ENCODE data around the gene EFCAB11. TPM values are rescaled to one million over a fixed set of nuclear protein-coding genes. Genes with fewer than 3 reads are reported as not detected.

The EFCAB11 gene
- total and polyA plus RNA-seq, 9 of the 15 experiments (the other 6 are each of a cell fraction or from before 2014, with no cell fraction given): 13.4 to 37.9 (median 17.4) TPM

GRCh38 chr14:89865153-89865552 lies 89.4 kb downstream of the EFCAB11 start:
- no peaks in the 10 kb centered on the region for H3K79me2 ChIP-seq (ENCODE audit: control insufficient read depth, insufficient read depth, low read length)
- in situ Hi-C loops (cut with MboI): no loop called here
- CTCF ChIA-PET (ENCODE audit: low intra/inter-chr PET ratio): no interaction called here

DNA sequence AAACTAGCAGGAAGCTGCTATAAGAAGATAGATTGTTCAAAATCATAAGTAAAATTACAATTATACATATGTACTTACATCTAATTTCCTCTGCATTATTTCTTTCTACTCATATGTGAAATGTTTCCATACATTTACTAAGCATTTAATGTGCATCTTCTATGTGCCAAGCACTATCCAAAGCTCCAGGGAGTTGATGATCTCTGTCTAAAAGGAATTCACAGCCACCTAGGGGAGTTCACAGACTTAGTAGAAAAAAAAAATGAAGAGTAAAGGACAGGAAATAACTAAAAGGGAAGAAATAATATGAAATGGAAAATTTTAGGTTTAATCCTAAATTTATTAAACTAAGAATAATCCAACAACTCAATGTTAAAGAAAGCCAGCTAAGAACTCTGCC lies 91.7 kb downstream of the EFCAB11 start:
- H3K4me1 ChIP-seq (replicated peaks in 1 of 2; ENCODE audit: control insufficient read depth in 2 of 2, insufficient read depth in 2 of 2, low read length in 2 of 2): no peaks in the 10 kb centered on the region; a peak in 1 of 5 replicates
- H3K9me1 ChIP-seq (ENCODE audit: control insufficient read depth, insufficient read depth, low read length): no peaks in the 10 kb centered on the region
- POLR2A ChIA-PET: no interaction called here
- H3K27me3 ChIP-seq (ENCODE audit: control insufficient read depth in 2 of 2, insufficient read depth in 2 of 2, low read length in 2 of 2): no peaks in the 10 kb centered on the region
- FAIRE-seq (no peak), ATAC-seq (no peak), DNase-seq (ENCODE audit: extremely low read depth in 1 of 4, low spot score in 3 of 4) (no peak)
- no peak overlapping the region for H3K27ac ChIP-seq (ENCODE audit: extremely low read depth, low read depth, low read length)
- no TSS peak for BruUV-seq (replicated peaks)
- no peaks in the 10 kb centered on the region; the same call in 1 of the 2 replicates for H4K20me1 ChIP-seq (replicated peaks; ENCODE audit: control insufficient read depth, insufficient read depth, low read length)
- no peak overlapping the region for H3K4me2 ChIP-seq (ENCODE audit: insufficient read depth, low read length)
- H3K9me3 ChIP-seq (replicated peaks; ENCODE audit: control insufficient read depth, insufficient read depth, low read depth, low read length): no peaks in the 10 kb centered on the region
- in situ Hi-C loops (cut with MboI): no loop called here
- TF ChIP-seq ZNF408 (CRISPR knock-in tag; IDR thresholded peaks at IDR 0.05; ENCODE audit: low read depth): no peak
- TF ChIP-seq ZKSCAN1 (IDR thresholded peaks at IDR 0.05; ENCODE audit: low read depth, low read length): no peak
- no peak for TF ChIP-seq SRSF9 (IDR thresholded peaks at IDR 0.05; ENCODE audit: borderline replicate concordance, low read depth, low read length)
- TF ChIP-seq ZNF639 (CRISPR knock-in tag; conservative IDR thresholded peaks at IDR 0.05 in 1 of 2, IDR thresholded peaks at IDR 0.05 in 1 of 2): no peak
- no peak for TF ChIP-seq ZBTB1 (CRISPR knock-in tag; IDR thresholded peaks at IDR 0.05; ENCODE audit: borderline replicate concordance, low read depth)
- no peak for TF ChIP-seq SAP30 (IDR thresholded peaks at IDR 0.05; ENCODE audit: borderline replicate concordance, insufficient read depth, low read depth, low read length, poor library complexity, severe bottlenecking)
- TF ChIP-seq ILF3 (IDR thresholded peaks at IDR 0.05; ENCODE audit: borderline replicate concordance): no peak
- no peak for TF ChIP-seq DMBX1 (CRISPR knock-in tag; IDR thresholded peaks at IDR 0.05; ENCODE audit: borderline replicate concordance)
- TF ChIP-seq TRIM28 (IDR thresholded peaks at IDR 0.05): no peak
- no peak for TF ChIP-seq KDM5B (IDR thresholded peaks at IDR 0.05; ENCODE audit: insufficient replicate concordance, low read depth, low read length)
- TF ChIP-seq DIDO1 (tag; IDR thresholded peaks at IDR 0.05; ENCODE audit: low read depth): no peak
- no peak for TF ChIP-seq NFXL1 (CRISPR knock-in tag; IDR thresholded peaks at IDR 0.05)
- no peak for TF ChIP-seq CREB1 (IDR thresholded peaks at IDR 0.05)
- TF ChIP-seq CREB1 (CRISPR knock-in tag; IDR thresholded peaks at IDR 0.05): no peak
- TF ChIP-seq ZNF175 (CRISPR knock-in tag; IDR thresholded peaks at IDR 0.05; ENCODE audit: low read depth): no peak
- no peak for TF ChIP-seq ZNF143 (CRISPR knock-in tag; IDR thresholded peaks at IDR 0.05)
- H3K79me2 ChIP-seq (ENCODE audit: control insufficient read depth, insufficient read depth, low read length): no peaks in the 10 kb centered on the region
- no peak overlapping the region for H3K9ac ChIP-seq (ENCODE audit: insufficient read depth in 1 of 2, low read depth in 2 of 2, low read length in 2 of 2)
- CTCF ChIA-PET (ENCODE audit: low intra/inter-chr PET ratio): no interaction called here
- no peak overlapping the region for H2AFZ ChIP-seq (ENCODE audit: low read depth, low read length)
- intact Hi-C loops (cut with micrococcal nuclease): no loop called here
- no peaks in the 10 kb centered on the region for H3K36me3 ChIP-seq (ENCODE audit: control insufficient read depth, insufficient read depth, low read length)
- no peak overlapping the region for H3K4me3 ChIP-seq

More at GRCh38 chr14:89865153-89865552, 89.4 kb downstream of the EFCAB11 start:
- DNase-seq (ENCODE audit: extremely low read depth in 1 of 4, low spot score in 3 of 4): no peak
- no TSS peak for BruUV-seq (replicated peaks)
- no peak for ATAC-seq
- TF ChIP-seq CC2D1A (IDR thresholded peaks at IDR 0.05) (no peak), HDGF (IDR thresholded peaks at IDR 0.05) (no peak)
- Histone ChIP-seq H3K4me2 (ENCODE audit: insufficient read depth, low read length) (no peak overlapping the region), H3K36me3 (ENCODE audit: control insufficient read depth, insufficient read depth, low read length) (no peaks in the 10 kb centered on the region), H3K4me3 (no peak overlapping the region), H3K4me1 (replicated peaks in 1 of 2; ENCODE audit: control insufficient read depth in 2 of 2, insufficient read depth in 2 of 2, low read length in 2 of 2) (no peaks in the 10 kb centered on the region; a peak in 1 of 5 replicates), H3K27me3 (ENCODE audit: control insufficient read depth in 2 of 2, insufficient read depth in 2 of 2, low read length in 2 of 2) (no peaks in the 10 kb centered on the region), H3K9ac (ENCODE audit: insufficient read depth in 1 of 2, low read depth in 2 of 2, low read length in 2 of 2) (no peak overlapping the region), H4K20me1 (replicated peaks; ENCODE audit: control insufficient read depth, insufficient read depth, low read length) (no peaks in the 10 kb centered on the region; the same call in 1 of the 2 replicates), H2AFZ (ENCODE audit: low read depth, low read length) (no peak overlapping the region), H3K9me1 (ENCODE audit: control insufficient read depth, insufficient read depth, low read length) (no peaks in the 10 kb centered on the region), H3K9me3 (replicated peaks; ENCODE audit: control insufficient read depth, insufficient read depth, low read depth, low read length) (no peaks in the 10 kb centered on the region), H3K27ac (ENCODE audit: extremely low read depth, low read depth, low read length) (no peak overlapping the region)
- POLR2A ChIA-PET: no interaction called here
- FAIRE-seq: no peak
- intact Hi-C loops (cut with micrococcal nuclease): no loop called here
- WGBS (ENCODE audit: insufficient coverage, low coverage, missing lambda C conversion rate): 13% methylated on average over 4 of the region's 5 CpGs
